Astrocyte (in vitro differentiated cells and primary cell): Measurements from ENCODE around the gene SEC63. TPM values are rescaled to one million over a fixed set of nuclear protein-coding genes. Genes with fewer than 3 reads are reported as not detected.

ENCODE experiments used
- DNase-seq: peaks from one replicate; pipeline ENCODE4 v3.0.0-alpha.2; 2010; ENCODE audit warnings: low read depth
- FAIRE-seq: peaks from 2 replicates; lab custom pipeline; 2011; peaks lifted over from hg19 to GRCh38; lab: Jason Lieb, UNC
- H2AFZ ChIP-seq: 2 replicates; pipeline ENCODE4 v1.6.0; 2012; ENCODE audit warnings: low read depth, low read length, inconsistent platforms
- H3K27ac ChIP-seq: 2 replicates; pipeline ENCODE4 v1.5.1; 2011; ENCODE audit warnings: low read depth, low read length, inconsistent platforms
- H3K27me3 ChIP-seq: 2 replicates; pipeline ENCODE4 v1.6.0; 2011; ENCODE audit warnings: low read length, inconsistent platforms; ENCODE audit not compliant: insufficient read depth
- H3K36me3 ChIP-seq: 2 replicates; pipeline ENCODE4 v1.5.1; 2011; ENCODE audit warnings: low read length, inconsistent platforms; ENCODE audit not compliant: insufficient read depth
- H3K4me1 ChIP-seq: 2 replicates; pipeline ENCODE4 v1.5.1; 2011; ENCODE audit warnings: low read length, inconsistent platforms; ENCODE audit not compliant: insufficient read depth
- H3K4me2 ChIP-seq: 2 replicates; pipeline ENCODE4 v1.6.0; 2012; ENCODE audit warnings: low read length, inconsistent platforms
- H3K4me3 ChIP-seq: 2 replicates; pipeline ENCODE4 v1.5.1; 2011; ENCODE audit warnings: low read depth, mild to moderate bottlenecking, low read length, inconsistent platforms; ENCODE audit not compliant: insufficient read depth
- H3K79me2 ChIP-seq: 2 replicates; pipeline ENCODE4 v1.6.0; 2012; ENCODE audit warnings: mild to moderate bottlenecking, low read length, inconsistent platforms; ENCODE audit not compliant: insufficient read depth
- H3K9ac ChIP-seq: 2 replicates; pipeline ENCODE4 v1.6.0; 2012; ENCODE audit warnings: mild to moderate bottlenecking, low read length, inconsistent platforms
- H3K9me3 ChIP-seq: 2 replicates; pipeline ENCODE4 v1.5.1; 2012; ENCODE audit warnings: low read depth, mild to moderate bottlenecking, low read length, inconsistent platforms; ENCODE audit not compliant: insufficient read depth
- H4K20me1 ChIP-seq: 2 replicates; pipeline ENCODE4 v1.6.0; 2012; ENCODE audit warnings: low read length, inconsistent platforms; ENCODE audit not compliant: insufficient read depth
- H3K27ac Mint-ChIP-seq: one replicate; pipeline ENCODE4 v1.8.0; 2021; ENCODE audit warnings: mild to moderate bottlenecking, mixed read lengths; ENCODE audit not compliant: unreplicated experiment
- H3K27me3 Mint-ChIP-seq: one replicate; pipeline ENCODE4 v1.8.0; 2021; ENCODE audit warnings: low read depth, mixed read lengths; ENCODE audit not compliant: unreplicated experiment
- H3K36me3 Mint-ChIP-seq: one replicate; pipeline ENCODE4 v1.8.0; 2021; ENCODE audit warnings: low read depth, mixed read lengths; ENCODE audit not compliant: unreplicated experiment
- H3K4me1 Mint-ChIP-seq: one replicate; pipeline ENCODE4 v1.8.0; 2021; ENCODE audit warnings: low read depth, mixed read lengths; ENCODE audit not compliant: unreplicated experiment
- H3K4me3 Mint-ChIP-seq: one replicate; pipeline ENCODE4 v1.8.0; 2021; ENCODE audit warnings: mild to moderate bottlenecking, moderate library complexity, mixed read lengths; ENCODE audit not compliant: unreplicated experiment
- H3K9me3 Mint-ChIP-seq: one replicate; pipeline ENCODE4 v1.8.0; 2021; ENCODE audit warnings: mild to moderate bottlenecking, mixed read lengths; ENCODE audit not compliant: unreplicated experiment
- CTCF ChIP-seq: IDR thresholded peaks from 2 replicates; pipeline ENCODE4 v1.5.1; 2011; ENCODE audit warnings: low read depth, mild to moderate bottlenecking, inconsistent platforms, low read length, moderate library complexity; ENCODE audit not compliant: insufficient read depth
- EZH2 ChIP-seq: IDR thresholded peaks from 2 replicates; pipeline ENCODE4 v1.6.1; 2012; ENCODE audit warnings: mild to moderate bottlenecking, low read length, inconsistent platforms; ENCODE audit not compliant: insufficient read depth
- total RNA-seq: library from RNA; stranded (reverse); gene quantifications from 2 replicates; pipeline ENCODE4 v1.2.1, GENCODE V29; 2021

Gene SEC63
- total RNA-seq, 1 donor from 2014 or later = 161 TPM

- no peak for FAIRE-seq
- no peak overlapping the region for H3K27ac ChIP-seq
- no peaks in the 10 kb centered on the region for H3K9me3 Mint-ChIP-seq
These were observed 125.6 kb downstream of the SEC63 start for GRCh38 chr6:107832151-107833056.

GRCh38 chr6:107830060-107830459, 127.9 kb downstream of the SEC63 start:
- peaks cover 6% of the 10 kb centered on the region for H3K27me3 ChIP-seq
- no peaks in the 10 kb centered on the region for H3K4me1 ChIP-seq
- Mint-ChIP-seq H3K4me1 (no peaks in the 10 kb centered on the region), H3K4me3 (no peak overlapping the region), H3K9me3 (no peaks in the 10 kb centered on the region), H3K27ac (no peak overlapping the region), H3K36me3 (no peaks in the 10 kb centered on the region), H3K27me3 (peaks cover 12% of the 10 kb centered on the region)
- no peak for FAIRE-seq
- H3K4me3 ChIP-seq = no peak overlapping the region
- H3K9me3 ChIP-seq = no peaks in the 10 kb centered on the region
- H3K9ac ChIP-seq = no peak overlapping the region
- no peak overlapping the region for H3K4me2 ChIP-seq
- no peaks in the 10 kb centered on the region for H4K20me1 ChIP-seq
- no peaks in the 10 kb centered on the region for H3K79me2 ChIP-seq
- no peak overlapping the region for H3K27ac ChIP-seq
- DNase-seq = no peak
- no peak overlapping the region for H2AFZ ChIP-seq
- H3K36me3 ChIP-seq = no peaks in the 10 kb centered on the region
- TF ChIP-seq CTCF = no peak
- TF ChIP-seq EZH2 = no peak

More at GRCh38 chr6:107832151-107833056, 125.6 kb downstream of the SEC63 start:
- no peak for DNase-seq
- H3K36me3 ChIP-seq = no peaks in the 10 kb centered on the region
- H3K27ac Mint-ChIP-seq = no peak overlapping the region
- no peaks in the 10 kb centered on the region for H4K20me1 ChIP-seq
- no peak overlapping the region for H3K4me2 ChIP-seq
- no peak for TF ChIP-seq CTCF
- no peak for TF ChIP-seq EZH2
- no peaks in the 10 kb centered on the region for H3K36me3 Mint-ChIP-seq
- no peaks in the 10 kb centered on the region for H3K4me1 Mint-ChIP-seq
- no peaks in the 10 kb centered on the region for H3K4me1 ChIP-seq
- H3K27me3 Mint-ChIP-seq = peaks cover 12% of the 10 kb centered on the region
- H3K4me3 Mint-ChIP-seq = no peak overlapping the region
- H3K4me3 ChIP-seq = no peak overlapping the region
- H2AFZ ChIP-seq = no peak overlapping the region
- H3K9ac ChIP-seq = no peak overlapping the region
- H3K9me3 ChIP-seq = no peaks in the 10 kb centered on the region
- H3K79me2 ChIP-seq = no peaks in the 10 kb centered on the region
- peaks cover 6% of the 10 kb centered on the region for H3K27me3 ChIP-seq

- H3K27me3 ChIP-seq = peaks cover 6% of the 10 kb centered on the region
- no peaks in the 10 kb centered on the region for H3K79me2 ChIP-seq
- Mint-ChIP-seq H3K36me3 (no peaks in the 10 kb centered on the region), H3K27me3 (peaks cover 2% of the 10 kb centered on the region), H3K4me3 (no peak overlapping the region), H3K4me1 (peaks cover 4% of the 10 kb centered on the region), H3K27ac (no peak overlapping the region), H3K9me3 (no peaks in the 10 kb centered on the region)
- H3K9me3 ChIP-seq = no peaks in the 10 kb centered on the region
- no peak overlapping the region for H3K27ac ChIP-seq
- H3K9ac ChIP-seq = no peak overlapping the region
- TF ChIP-seq CTCF = no peak
- TF ChIP-seq EZH2 = no peak
- FAIRE-seq (no peak), DNase-seq (no peak)
- no peak overlapping the region for H3K4me2 ChIP-seq
- H2AFZ ChIP-seq = no peak overlapping the region
- H3K36me3 ChIP-seq = no peaks in the 10 kb centered on the region
- H3K4me3 ChIP-seq = no peak overlapping the region
- H3K4me1 ChIP-seq = no peaks in the 10 kb centered on the region
- no peaks in the 10 kb centered on the region for H4K20me1 ChIP-seq
These were observed 130.5 kb downstream of the SEC63 start for GRCh38 chr6:107827541-107827940.
